Endothelial cell of umbilical vein (primary cell): ENCODE data around the gene NPDC1. TPM values are rescaled to one million over a fixed set of nuclear protein-coding genes. Genes with fewer than 3 reads are reported as not detected.

Source experiments
- BruUV-seq: library from RNA; stranded (reverse); fragments of 400-500 nt; replicated peaks from 2 replicates; lab custom pipeline; 2021; lab: Mats Ljungman, UMichigan
- CTCF ChIA-PET: fragments of 300-600, 350-600 bp; sonication (Branson Sonifier 250); formaldehyde crosslinking; loops from one replicate; lab custom pipeline; 2021; ENCODE audit warnings: antibody characterized with exemption, inconsistent platforms; lab: Charles Lee
- POLR2A ChIA-PET: fragments of 300-600, 350-600 bp; sonication (Branson Sonifier 250); formaldehyde crosslinking; loops from one replicate; lab custom pipeline; 2021; ENCODE audit warnings: antibody characterized with exemption, inconsistent platforms; lab: Charles Lee
- DNase-seq: peaks from one replicate; pipeline ENCODE4 v3.0.0-alpha.2; 2011; ENCODE audit warnings: low read depth, low spot score
- FAIRE-seq: peaks from 2 replicates; lab custom pipeline; 2011; peaks lifted over from hg19 to GRCh38; lab: Jason Lieb, UNC
- H2AFZ ChIP-seq: 2 replicates; pipeline ENCODE4 v1.6.0; 2012; ENCODE audit warnings: low read depth, low read length, control low read depth, inconsistent platforms
- H3K27ac ChIP-seq: 2 replicates; pipeline ENCODE4 v1.5.1; 2011; ENCODE audit warnings: low read depth, mild to moderate bottlenecking, control low read depth, low read length, moderate library complexity; ENCODE audit not compliant: insufficient read depth
- H3K27me3 ChIP-seq, 2 experiments: 2 replicates each; pipeline versions ENCODE4 v1.6.0 to v1.6.1; 2011; ENCODE audit warnings: low read length in 2 of 2, mixed read lengths in 1 of 2; ENCODE audit not compliant: control insufficient read depth in 2 of 2, insufficient read depth in 2 of 2
- H3K36me3 ChIP-seq, 2 experiments: 2 replicates in 1 of 2; 3 replicates in 1 of 2; pipeline ENCODE4 v1.5.1; 2011; ENCODE audit warnings: low read length in 2 of 2, mild to moderate bottlenecking in 1 of 2, moderate library complexity in 1 of 2; ENCODE audit not compliant: control insufficient read depth in 2 of 2, insufficient read depth in 2 of 2; ENCODE audit errors: extremely low read depth in 1 of 2
- H3K4me1 ChIP-seq: 3 replicates; pipeline ENCODE4 v1.5.1; 2011; ENCODE audit warnings: mild to moderate bottlenecking, low read length; ENCODE audit not compliant: control insufficient read depth, insufficient read depth; ENCODE audit errors: extremely low read depth
- H3K4me2 ChIP-seq: 2 replicates; pipeline ENCODE4 v1.6.1; 2011; ENCODE audit warnings: low read length, control low read depth, mixed read lengths; ENCODE audit not compliant: insufficient read depth
- H3K4me3 ChIP-seq, 3 experiments: fragments of 200-600 bp in 1 of 3; sonication (generic), shearing (Covaris generic) in 1 of 3; replicated peaks in 1 of 3; 2 replicates each; pipeline ENCODE4 v1.5.1; 2011 to 2016; ENCODE audit warnings: control low read depth in 3 of 3, low read length in 3 of 3, mild to moderate bottlenecking in 2 of 3, inconsistent platforms in 1 of 3, low read depth in 1 of 3, moderate library complexity in 1 of 3; ENCODE audit not compliant: insufficient read depth in 1 of 3
- H3K79me2 ChIP-seq: 2 replicates; pipeline ENCODE4 v1.6.0; 2012; ENCODE audit warnings: low read length, inconsistent platforms; ENCODE audit not compliant: control insufficient read depth, insufficient read depth
- H3K9ac ChIP-seq: replicated peaks from 2 replicates; pipeline ENCODE3; 2011; ENCODE audit warnings: low read length, control low read depth; ENCODE audit not compliant: insufficient read depth; ENCODE audit errors: extremely low read depth
- H3K9me1 ChIP-seq: replicated peaks from 3 replicates; pipeline ENCODE4 v1.6.0; 2011; ENCODE audit warnings: mild to moderate bottlenecking, low read length; ENCODE audit not compliant: control insufficient read depth, insufficient read depth; ENCODE audit errors: extremely low read depth
- H3K9me3 ChIP-seq: replicated peaks from 2 replicates; pipeline ENCODE4 v1.5.1; 2012; ENCODE audit warnings: low read length, inconsistent platforms; ENCODE audit not compliant: control insufficient read depth, insufficient read depth
- H4K20me1 ChIP-seq: replicated peaks from 2 replicates; pipeline ENCODE3; 2011; ENCODE audit warnings: mild to moderate bottlenecking, low read length; ENCODE audit not compliant: control insufficient read depth, insufficient read depth; ENCODE audit errors: extremely low read depth
- CTCF ChIP-seq, 2 donors: IDR thresholded peaks; 1 replicate in 1 of 2; 2 replicates in 1 of 2; pipeline ENCODE4 v1.5.1; 2011; ENCODE audit warnings: low read length in 2 of 2, mild to moderate bottlenecking in 2 of 2, moderate library complexity in 2 of 2, control low read depth in 1 of 2, inconsistent platforms in 1 of 2, low read depth in 1 of 2; ENCODE audit not compliant: insufficient read depth in 1 of 2; ENCODE audit errors: extremely low read depth in 1 of 2
- FOS ChIP-seq: IDR thresholded peaks from 2 replicates; pipeline ENCODE4 v1.6.1; 2011; ENCODE audit warnings: mild to moderate bottlenecking, low read length, moderate library complexity, borderline replicate concordance; ENCODE audit not compliant: insufficient read depth
- GATA2 ChIP-seq: IDR thresholded peaks from 2 replicates; pipeline ENCODE4 v1.7.0; 2011; ENCODE audit warnings: low read depth, mild to moderate bottlenecking, moderate library complexity, mixed read lengths, low read length; ENCODE audit not compliant: insufficient read length, insufficient read depth
- MAX ChIP-seq: IDR thresholded peaks from 2 replicates; pipeline ENCODE4 v1.6.1; 2011; ENCODE audit not compliant: insufficient read depth, insufficient read length
- MYC ChIP-seq: IDR thresholded peaks from one replicate; pipeline ENCODE4 v1.6.1; 2011; ENCODE audit warnings: mild to moderate bottlenecking, low read depth, low read length
- dilution Hi-C: fragments of 300-500 bp; cut with MboI; formaldehyde crosslinking; loops from one replicate; pipeline ENCODE4 v1.15.0; 2019; ENCODE audit warnings: low sequenced_read_pairs; ENCODE audit not compliant: extremely low pct_ligation_motif_present
- intact Hi-C: fragments of 100-400 bp; cut with micrococcal nuclease; formaldehyde crosslinking; loops from one replicate; pipeline ENCODE4 v1.10.0; 2022
- polyA plus RNA-seq, 4 experiments: library from polyadenylated mRNA; depleted of rRNA in 3 of 4; stranded (reverse) in 3 of 4; unstranded in 1 of 4; fragments of >200 nt; gene quantifications; 2 replicates each; pipeline versions ENCODE4 v1.2.1 to v1.2.3, GENCODE V29; 2011 to 2012; ENCODE audit warnings: missing spikeins in 1 of 4
- total RNA-seq: library from RNA; stranded (reverse); gene quantifications from 2 replicates; pipeline ENCODE4 v1.2.3, GENCODE V29; 2021

NPDC1 gene
- total and polyA plus RNA-seq, 2 donors (not counting 3 experiments of a cell fraction or from before 2014, with no cell fraction given): 115 to 181 TPM

GRCh38 chr9:136994888-136995230 lies 51.1 kb downstream of the NPDC1 start:
- BruUV-seq: no TSS peak
- FAIRE-seq: no peak
- no peak for TF ChIP-seq GATA2
- TF ChIP-seq FOS: no peak
- no peak for TF ChIP-seq MYC
- no peak for TF ChIP-seq CTCF (IDR thresholded peaks at IDR 0.05; ENCODE audit: extremely low read depth in 1 of 2, insufficient read depth in 1 of 2, low read depth in 1 of 2, low read length in 2 of 2)
- no peak for TF ChIP-seq MAX
- Histone ChIP-seq H3K4me1 (peaks cover 32% of the 10 kb centered on the region), H3K9me3 (no peaks in the 10 kb centered on the region), H4K20me1 (no peaks in the 10 kb centered on the region), H3K9me1 (no peaks in the 10 kb centered on the region), H3K79me2 (peaks cover 9% of the 10 kb centered on the region), H3K27me3 (no peaks in the 10 kb centered on the region), H2AFZ (no peak overlapping the region), H3K4me3 (no peak overlapping the region), H3K9ac (no peak overlapping the region), H3K27ac (no peak overlapping the region), H3K4me2 (no peak overlapping the region), H3K36me3 (no peaks in the 10 kb centered on the region)
- intact Hi-C loops (loop anchor here (5.0 kb wide), 2 partner anchors 48 to 153 kb away; partner anchors contain the start of genes AJM1 and C8G), dilution Hi-C loops (no loop called here)
- no peak for DNase-seq
- ChIA-PET POLR2A (no interaction called here), CTCF (interaction anchor here (1.3 to 1.9 kb wide), 3 partner anchors 41 to 69 kb away, joined by 3 to 16 read pairs (median 4); no protein-coding TSS in a partner anchor)
